Astrocyte (in vitro differentiated cells and primary cell): Measurements from ENCODE around the gene SCTR.

Experiments
- CTCF ChIP-seq: IDR thresholded peaks from 2 replicates; pipeline ENCODE4 v1.5.1; 2011; ENCODE audit warnings: low read depth, mild to moderate bottlenecking, inconsistent platforms, low read length, moderate library complexity; ENCODE audit not compliant: insufficient read depth
- EZH2 ChIP-seq: IDR thresholded peaks from 2 replicates; pipeline ENCODE4 v1.6.1; 2012; ENCODE audit warnings: mild to moderate bottlenecking, low read length, inconsistent platforms; ENCODE audit not compliant: insufficient read depth

DNA sequence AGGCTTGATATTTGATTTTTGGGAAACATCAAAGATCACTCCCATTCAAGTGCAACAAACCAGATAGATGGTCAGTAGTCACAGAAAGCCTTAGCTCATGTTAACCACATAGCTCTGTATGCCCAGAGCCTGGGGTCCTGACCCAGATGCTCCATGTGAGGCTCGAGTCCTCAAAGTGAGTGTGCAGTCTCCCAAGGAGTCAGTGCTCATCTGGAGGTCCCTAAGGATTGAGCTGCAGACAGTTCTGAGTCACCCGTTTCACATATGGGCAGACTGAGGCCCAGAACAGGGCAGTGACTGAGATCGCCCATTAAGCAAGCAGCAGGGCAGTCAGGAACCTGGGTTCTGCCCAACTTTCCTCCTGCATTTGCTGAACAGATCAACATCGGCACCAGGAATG lies 83.4 kb downstream of the SCTR start:
- TF ChIP-seq CTCF (no peak), EZH2 (no peak)
